Hindlimb muscle (tissue), 1 donor: ENCODE data around the gene HOXA2. TPM values are rescaled to one million over a fixed set of nuclear protein-coding genes. Genes with fewer than 3 reads are reported as not detected.

ENCODE experiments used
- DNase-seq: peaks from one replicate; pipeline ENCODE4 v3.0.0-alpha.2; 2013
- polyA plus RNA-seq: library from polyadenylated mRNA; unstranded; fragments of 120-200 nt; gene quantifications from one replicate; pipeline ENCODE4 v1.2.1, GENCODE V29; 2013; ENCODE audit not compliant: insufficient read length

HOXA2 gene
- polyA plus RNA-seq, 1 donor, result 0.99 TPM

DNA sequence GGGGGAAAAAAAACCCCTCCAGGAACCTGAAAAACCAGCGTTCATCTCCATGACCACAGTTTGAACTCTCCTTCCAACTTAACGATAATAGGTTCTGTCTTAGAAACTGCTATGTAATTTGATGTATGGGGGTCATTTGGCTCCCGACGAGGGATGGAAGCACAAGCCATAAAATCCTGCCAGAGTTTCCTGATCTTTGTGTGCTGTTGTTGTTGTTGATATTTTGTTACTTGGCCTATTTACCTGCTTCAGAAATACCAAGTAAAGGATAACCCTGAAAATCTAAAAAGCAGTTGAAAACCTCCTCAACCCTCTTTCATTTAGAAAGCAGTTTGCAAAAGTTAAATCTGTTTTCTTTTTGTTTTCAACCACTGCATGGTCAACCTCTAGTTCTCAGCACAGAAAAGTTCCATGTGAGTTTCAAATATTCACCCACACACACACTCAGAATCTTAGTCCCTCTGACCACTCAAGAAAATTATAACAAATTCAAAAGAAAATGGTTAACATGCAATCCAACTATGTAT lies 9.3 kb upstream of the HOXA2 start:
- no peak for DNase-seq

DNA sequence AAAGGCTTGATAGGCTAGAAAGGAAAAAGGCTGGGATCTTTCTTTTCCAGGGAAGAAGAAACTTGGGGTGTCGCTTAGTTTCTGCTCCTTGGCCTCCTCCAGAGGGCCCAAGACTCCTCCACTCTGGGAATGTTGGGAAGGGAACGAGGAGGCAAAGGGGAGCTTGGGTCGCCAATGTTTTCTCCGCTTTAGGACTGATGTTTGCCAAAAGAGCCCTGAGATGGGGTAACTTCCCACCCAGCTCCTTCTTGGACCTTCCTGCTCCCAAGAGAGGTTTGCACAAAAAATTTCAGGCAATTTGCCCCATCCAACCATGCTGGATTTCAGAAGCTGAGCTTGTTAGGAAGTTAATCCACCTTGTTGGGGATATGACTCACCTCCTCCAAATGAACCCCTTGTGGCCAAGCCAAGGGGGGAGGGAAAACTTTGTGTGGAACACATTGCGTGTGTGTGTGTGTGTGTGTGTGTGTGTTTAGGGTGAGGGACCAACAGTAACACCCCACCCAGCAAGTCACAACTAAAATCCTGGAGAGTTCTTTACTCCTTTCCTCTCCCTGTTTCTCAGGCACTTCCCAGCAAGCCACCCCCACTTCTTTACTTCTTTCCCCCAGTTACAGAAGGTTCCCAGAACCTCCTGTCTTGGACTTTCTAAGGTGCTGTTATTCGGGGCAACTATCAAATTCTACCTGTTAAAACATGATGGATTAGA lies 8.7 kb upstream of the HOXA2 start:
- no peak for DNase-seq

DNA sequence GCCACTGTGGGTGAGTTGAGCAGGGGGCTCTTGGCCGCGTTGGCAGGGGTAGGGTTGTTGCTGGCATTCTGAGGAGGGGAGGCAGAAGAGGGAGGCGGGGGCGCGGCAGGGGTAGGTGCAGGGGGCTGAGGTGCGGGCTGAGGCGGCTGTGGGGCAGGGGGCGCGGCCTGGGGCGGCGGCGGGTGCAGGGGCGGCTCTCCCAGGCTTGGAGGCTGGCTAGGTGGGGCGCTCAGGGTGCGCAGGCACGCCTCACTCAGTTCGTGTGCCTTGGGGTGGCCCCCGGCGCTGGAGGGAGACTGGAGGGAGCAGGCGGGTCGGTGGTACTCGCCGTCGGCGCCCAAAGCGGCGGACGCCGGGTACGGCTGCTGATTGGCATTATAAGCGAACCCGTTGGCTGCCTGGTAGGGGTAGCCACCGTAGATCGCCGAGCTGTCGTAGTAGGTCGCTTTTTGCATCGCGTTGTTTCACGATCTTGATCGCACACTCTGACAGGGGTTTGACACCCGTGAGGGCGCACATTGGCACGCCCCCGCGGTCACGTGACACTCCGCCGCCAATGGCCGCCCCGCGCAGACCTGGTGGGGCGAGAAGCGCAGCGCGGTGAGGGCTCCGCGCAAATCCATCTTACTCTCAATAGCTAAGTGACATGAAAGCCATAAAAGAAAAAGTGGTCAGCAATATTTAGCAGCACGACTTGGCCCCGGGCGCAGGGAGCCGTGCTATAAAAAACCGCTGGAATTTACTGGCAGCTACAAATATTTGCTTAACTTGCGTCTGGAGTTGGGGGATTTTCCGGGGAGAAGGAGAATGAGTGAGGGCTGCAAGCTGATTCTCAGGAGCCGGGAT lies 7.9 kb upstream of the HOXA2 start:
- peak; percentile 53 for DNase-seq

DNA sequence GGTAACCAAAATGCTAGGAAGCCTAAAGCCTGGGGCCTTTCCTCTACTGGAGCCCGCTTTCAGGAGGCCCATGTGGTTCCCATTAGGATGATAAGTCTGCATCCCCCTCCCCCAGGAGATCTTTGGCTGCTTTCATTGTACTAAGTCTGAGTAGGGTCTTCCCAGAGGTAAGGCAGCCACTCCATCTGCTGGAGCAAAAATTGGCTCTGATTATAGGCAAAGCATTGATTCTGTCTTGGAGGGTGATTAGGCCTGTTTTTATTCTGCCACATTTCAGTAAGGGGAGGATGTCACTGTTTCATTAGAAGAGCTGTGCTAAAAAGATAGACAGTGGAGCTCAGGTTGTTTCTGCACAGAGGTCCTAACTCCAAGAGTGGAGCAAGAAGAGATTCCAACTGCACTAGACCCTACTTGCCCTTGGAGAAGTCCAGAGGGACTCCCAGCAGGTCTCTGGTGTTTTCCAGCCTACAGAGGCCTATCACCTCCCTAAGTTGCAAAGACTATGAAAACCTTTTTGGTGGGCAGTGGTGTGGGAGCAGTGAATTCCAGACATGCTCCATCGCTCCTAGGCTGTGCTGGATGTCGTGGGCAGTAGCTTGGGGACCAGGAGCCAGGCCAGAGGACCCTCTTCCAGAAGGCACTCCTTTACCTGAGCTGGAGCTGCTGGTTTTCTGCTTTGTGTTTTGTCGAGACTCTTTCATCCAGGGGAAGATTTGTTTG lies 7.1 kb upstream of the HOXA2 start:
- no peak for DNase-seq

DNA sequence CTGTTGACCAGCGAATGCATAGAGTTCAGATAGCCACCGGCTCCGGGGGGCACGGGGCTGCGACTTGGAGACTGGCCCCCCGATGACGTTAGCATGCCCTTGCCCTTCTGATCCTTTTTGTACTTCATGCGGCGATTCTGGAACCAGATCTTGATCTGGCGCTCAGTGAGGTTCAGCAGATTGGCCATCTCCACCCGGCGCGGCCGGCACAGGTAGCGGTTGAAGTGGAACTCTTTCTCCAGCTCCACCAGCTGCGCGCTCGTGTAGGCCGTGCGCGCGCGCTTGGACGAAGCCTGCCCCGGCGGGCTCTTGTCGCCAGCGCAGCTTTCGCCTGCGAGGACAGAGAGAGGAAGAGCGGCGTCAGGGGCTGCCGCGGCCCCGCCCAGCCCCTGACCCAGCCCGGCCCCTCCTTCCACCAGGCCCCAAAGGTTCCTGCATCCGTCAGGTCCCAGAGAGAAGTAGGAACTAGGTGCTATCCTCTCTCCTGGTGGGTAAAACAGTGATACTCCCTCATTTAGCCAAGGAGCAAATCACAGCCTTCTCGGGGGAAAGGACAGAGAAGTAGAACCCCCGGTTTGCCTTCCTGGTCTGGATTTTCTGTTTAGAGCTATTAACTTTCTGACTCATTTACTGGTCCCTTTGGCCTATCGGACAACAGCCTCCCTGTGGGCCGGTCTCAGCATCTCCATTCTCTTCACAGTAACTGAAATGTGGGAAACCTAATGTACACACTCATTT lies 6.1 kb upstream of the HOXA2 start:
- DNase-seq, result no peak

DNA sequence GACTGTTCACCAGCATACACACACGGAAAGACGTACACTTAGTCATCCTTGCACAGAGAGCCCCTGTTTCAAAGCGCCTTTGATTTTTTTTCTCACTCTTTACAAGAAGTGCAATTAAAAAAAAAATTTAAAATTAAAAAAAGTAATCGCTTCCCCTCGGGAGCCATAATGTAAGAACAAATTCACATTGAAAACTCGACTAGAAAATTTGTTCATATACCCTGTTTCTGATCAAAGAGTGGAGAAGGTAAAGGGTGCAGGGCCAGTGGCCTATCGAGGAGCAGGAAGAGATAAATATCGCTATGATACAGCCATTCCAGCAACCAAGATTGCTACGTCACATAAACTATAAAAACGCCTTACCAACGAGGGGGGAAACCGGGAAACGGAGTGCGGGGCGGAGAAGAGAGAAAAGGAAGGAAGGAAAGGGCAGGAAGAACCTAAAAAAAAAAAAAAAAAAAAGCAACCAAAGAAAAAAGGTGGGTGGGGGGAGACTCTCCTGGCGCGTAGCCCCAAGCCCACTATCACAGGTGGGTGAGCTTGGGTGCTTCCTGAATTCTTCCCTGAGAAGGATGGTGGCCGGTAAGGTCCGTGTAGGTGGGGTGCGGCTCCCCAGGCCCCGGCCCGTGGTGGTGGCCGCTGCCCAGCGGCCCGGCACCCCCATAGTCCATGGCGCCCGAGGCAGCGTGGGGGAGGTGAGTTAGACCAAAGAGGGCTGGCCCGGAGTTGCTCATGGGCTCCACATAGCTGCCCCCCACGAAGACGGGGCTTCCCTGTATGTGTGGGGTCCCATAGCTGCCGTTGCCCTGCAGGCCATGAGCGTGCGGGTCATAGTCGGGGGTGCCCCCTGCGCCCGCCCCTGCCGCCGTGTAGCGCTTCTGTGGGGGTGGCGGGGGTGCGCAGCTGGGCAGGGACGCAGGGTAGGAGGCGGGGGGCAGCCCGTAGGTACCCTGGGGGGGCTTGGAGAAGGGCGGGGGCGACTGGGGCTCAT lies 5.2 kb upstream of the HOXA2 start:
- DNase-seq, result no peak

DNA sequence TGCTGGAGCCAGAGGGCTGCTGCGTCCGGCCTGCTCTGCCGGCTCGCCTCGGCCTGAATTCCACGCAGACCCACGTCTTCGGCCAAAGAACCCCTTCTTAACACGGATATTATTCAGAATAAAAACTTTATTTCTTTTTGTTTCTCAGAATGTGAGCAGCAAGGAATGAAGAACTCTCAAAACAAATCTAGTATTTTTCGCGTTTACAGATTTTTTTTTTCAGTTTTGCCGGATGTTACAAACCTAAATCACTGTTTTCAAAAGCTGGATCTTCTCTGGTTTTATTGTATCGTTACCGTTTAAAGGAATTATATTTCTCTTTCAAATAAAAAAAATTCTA lies 4.4 kb upstream of the HOXA2 start:
- no peak for DNase-seq

DNA sequence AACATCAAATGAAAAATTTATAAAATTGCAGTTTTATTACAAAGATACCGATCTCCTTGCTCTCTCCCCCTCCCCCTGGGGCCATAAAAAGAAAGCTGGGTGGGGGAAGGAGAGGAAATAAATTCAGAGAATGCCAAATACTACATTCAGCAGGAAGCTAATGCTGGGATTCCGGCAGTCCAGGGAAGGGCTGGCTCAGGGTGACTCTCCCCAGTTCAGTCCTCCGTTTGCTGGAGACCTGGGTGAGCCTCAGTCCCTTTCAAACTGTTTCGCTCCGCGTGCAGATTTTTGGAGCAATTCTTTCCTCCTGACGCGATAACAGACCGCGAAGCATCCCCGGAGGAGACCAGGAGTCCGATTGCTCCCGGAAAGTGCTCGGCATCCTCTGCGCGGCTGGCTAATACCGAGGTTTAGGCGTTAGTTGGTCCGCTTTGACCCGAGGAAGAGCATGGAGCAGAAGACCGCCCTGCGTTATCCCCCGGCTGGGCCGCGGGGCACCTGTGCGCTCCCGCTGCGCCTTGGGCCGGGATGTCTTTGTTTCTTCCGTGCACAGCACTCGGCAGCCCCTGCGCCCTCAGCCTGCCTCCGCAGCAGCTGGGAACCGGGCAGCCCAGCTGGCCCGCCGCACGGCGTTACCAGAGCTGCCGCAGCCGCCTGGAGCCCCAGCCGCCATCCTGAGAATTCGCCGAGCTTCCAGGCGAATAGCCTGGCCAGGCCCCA lies 3.9 kb upstream of the HOXA2 start:
- no peak for DNase-seq

DNA sequence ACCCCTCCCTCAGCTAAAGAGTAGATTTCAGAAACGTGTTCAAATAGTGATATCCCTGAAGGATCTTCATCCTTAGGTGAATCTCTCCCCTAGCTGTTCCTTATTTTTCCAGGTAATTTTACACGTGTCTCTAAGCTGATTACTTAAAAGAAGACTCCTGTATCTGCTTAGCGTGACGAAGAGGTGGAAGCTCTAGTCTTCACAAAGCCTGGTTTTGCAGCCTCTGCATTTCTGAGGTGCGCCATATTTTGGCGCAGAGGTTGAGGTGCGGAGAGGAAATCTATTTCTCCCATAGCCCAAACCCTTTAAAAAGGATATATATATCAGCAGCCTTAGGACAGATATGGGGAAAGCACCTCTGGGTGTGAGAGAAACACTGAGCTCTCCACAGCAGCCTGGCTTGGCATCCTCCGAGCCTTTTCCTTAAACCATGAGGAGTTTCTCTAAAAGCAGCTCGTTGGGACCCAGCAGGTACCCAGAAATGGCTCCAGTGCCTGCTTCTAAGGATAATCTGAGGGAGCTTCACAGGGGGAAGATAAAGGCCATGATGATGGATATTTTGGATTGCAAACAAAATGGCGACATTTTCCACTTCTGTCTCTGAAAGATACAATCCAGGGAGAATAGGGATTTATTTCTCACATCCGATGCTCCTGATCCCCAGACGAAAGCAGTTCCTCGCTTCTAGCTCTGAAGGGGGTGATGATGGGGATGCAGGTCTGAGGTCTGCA lies 3.0 kb upstream of the HOXA2 start:
- DNase-seq, result no peak

DNA sequence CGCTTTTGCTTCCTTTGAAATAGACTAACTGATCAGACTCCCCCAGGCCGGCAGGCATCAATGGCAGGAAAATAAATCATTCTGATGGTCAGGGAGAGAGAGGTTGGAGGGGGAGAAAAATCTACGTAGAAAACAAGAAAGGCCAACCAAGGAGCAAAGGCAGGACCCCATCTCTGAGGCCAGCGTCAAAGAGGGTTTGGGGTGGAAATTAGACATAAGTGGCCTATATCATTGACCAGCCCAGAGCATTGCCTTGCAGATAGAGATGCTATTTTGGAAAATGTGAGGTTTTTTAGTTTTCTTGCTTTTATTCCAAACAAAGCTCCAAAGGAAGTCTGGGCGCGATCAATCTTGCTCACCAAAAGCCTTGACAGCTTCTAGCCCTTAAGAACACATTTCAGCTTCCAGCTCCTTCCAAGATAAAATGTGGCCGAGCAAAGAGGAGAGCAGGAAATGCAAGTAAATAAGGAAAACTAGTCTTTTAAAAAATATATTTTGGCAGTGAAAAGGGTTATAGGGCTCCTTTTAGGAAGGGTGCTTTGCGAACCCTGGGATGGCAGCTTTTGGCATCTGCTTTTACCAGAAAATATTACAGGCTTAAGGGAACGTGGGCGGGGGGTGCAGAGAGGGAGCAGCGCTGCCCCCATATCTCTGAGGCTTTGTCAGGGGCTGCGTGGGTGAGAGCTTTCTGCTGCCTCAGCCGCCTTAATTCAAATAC lies 2.0 kb upstream of the HOXA2 start:
- no peak for DNase-seq

DNA sequence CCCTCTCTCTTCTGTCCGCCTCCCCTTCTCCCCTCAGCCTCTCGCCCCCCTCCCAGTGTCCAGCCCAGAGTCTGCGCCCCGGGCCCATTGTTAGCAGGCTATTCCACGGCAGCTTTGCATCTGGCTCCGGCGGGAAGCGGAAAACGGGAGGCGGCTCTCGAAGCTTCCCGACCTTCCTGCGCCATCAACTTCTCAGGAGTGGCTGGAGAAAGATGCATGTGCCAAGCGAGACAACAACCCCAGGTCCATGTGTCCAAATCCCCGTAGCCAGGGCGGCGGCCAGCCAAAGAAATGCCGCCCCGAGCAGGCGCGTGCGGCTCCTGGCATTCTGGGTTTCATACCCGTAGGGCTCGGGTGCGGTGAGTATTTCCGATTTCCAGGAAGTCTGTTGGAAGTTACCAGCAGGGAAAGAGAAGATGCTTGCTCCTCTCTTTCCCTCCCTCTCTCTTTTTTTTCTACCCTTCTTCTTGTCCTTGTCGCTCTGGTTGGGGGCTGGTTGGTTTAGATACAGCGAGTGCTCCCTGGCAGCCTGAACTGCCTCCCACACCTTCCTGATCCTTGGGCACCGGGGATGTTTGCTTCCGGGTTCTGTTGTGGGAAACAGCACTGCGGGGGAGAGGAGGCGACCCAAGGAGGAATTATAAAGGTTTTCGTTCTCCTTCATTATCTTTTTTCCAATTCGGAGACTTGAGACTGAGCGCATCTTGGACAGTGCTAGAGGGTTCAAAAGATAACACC lies 1.2 kb upstream of the HOXA2 start:
- DNase-seq, result no peak

DNA sequence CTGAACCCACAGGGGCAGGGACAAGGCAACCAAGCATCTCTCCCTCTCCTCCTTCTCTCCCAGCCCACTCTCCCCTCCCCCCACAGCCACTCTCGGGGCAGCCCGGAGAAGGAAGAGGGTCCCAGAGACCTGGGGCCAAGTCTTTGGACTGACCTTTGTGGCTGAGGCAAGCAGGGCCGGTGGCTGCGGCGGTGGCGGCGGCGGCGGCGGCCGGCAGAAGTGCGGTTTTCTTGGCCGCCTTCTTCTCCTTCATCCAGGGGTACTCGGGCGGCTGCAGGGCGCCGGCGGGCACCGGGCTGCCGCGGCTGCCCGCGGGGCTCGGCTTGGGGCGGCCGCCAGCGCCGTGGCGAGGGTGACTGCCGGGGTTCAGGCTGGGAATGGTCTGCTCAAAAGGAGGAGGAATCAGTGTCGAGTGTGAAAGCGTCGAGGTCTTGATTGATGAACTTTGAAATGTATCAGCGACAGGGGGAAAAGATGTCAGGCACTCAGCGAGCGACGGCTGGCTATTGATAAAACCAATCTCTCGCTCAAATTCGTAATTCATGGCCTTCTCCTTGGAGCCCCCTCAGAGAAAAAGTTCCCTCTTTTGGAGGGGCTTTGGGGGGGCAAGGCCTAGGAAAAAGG lies 414 bp downstream of the HOXA2 start:
- DNase-seq, result no peak

DNA sequence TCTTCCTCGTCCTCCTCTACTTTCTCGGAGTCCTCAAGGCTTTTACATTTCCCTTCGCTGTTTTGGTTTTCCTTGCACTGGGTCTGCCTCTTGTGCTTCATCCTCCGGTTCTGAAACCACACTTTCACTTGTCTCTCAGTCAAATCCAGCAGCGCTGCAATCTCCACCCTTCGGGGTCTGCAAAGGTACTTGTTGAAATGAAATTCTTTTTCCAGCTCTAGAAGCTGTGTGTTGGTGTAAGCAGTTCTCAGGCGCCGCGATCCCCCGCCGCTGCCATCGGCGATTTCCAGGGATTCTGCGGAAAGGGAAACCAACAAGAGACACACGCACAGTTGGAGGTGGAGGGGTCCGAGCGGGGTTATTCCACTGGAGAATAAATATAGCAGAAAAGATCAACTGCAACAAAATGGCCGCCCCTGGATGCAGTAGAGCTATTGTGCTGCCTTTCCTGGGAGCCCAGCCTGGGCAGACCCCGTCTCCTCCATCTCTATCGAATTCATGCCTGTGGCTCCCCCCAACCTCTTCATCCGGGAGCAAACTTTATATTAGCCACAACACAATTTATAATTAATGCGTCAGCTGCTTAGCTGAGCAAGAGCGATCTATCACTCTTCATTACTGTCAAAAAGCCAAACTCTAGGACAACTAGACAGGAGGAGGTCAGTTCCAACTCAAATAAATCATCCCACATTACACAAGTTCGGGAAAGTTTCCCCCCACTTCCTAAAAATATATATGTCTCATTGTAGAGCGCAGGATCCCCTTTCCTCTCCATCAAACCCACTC lies 1.1 kb downstream of the HOXA2 start:
- no peak for DNase-seq

DNA sequence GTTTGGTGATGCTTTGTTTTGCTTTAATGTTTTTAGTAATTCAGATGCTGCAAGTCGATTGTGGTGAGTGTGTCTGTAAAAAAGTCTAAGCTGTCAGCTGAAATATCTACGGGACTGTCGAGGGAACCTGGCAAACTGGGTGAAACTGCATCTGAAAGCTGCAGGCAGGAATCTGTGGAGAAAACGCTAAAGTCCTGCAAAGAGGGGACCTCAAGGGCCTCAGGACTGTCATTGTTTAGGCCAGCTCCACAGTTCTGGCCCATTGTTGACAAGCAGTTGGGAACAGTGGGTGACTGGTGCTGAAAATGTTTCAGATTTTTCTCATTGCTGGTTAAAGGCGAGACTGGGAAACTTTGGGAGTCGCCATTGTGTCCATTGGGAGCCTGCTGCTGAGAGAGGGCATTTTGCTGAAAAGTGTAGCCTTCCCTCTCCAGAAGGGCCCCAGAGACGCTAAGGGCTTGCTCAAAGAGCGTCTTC lies 1.8 kb downstream of the HOXA2 start:
- DNase-seq, result no peak

DNA sequence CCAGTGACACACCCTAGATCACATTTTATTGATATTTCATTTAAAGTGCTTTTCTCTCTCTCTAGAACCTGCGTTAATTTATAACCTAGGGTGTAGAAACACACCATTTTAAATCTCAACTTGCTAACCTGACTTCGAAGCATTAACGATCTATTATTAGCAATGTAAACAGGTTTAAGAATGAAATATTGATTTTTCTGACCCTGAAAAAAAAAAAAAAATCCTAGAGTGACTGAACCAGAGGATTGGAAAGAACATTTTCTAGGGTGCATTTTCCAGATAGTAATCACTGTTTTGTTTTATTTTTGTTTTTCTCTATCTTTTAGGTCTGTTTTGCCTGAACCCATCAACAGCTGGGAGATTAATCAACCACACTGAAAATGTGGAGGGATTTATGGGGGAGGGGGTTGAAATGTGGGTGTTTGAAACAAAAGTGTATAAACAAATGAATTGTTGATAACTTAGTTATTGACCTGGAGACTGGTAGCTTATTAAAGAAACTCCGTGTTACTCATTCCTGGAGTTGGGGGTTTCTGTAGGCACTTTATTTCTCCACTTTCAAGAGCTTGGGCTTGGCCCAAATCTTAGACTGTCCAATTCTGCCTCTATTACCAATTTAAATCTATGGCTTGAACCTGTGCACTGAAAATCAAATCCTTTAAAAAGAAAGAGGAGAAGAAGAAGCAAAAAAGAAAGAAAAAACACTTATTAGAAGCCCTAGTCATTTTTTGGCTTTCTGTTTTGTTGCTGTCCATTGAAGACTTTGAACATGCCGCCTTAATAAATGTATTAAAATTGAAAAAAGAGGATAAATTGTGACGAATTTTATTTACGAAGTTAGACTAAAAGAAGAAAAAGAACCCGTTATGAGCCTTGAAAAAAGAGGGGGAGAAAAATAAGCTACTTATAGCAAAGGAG lies 2.8 kb downstream of the HOXA2 start:
- no peak for DNase-seq
